SU-DHL-6 (cell line): ENCODE data around the gene DNAJC9.

Experiments
- H2AFZ ChIP-seq: fragments of 200-600 bp; sonication (generic); 2 replicates; pipeline ENCODE4 v1.6.1; 2014; ENCODE audit warnings: low read depth, mild to moderate bottlenecking, moderate library complexity, mixed read lengths, antibody characterized with exemption, low read length; ENCODE audit not compliant: severe bottlenecking
- H3F3A ChIP-seq: fragments of 200-600 bp; shearing (Covaris generic); 2 replicates; pipeline ENCODE4 v1.6.0; 2016; ENCODE audit warnings: antibody characterized with exemption, mild to moderate bottlenecking; ENCODE audit not compliant: insufficient read depth
- H3K27ac ChIP-seq: fragments of 200-600 bp; sonication (generic); 2 replicates; pipeline ENCODE4 v1.5.1; 2016; ENCODE audit warnings: low read depth, mild to moderate bottlenecking, low read length, moderate library complexity, mixed read lengths
- H3K27me3 ChIP-seq: fragments of 200-600 bp; sonication (generic), shearing (Covaris generic); 2 replicates; pipeline ENCODE4 v1.6.0; 2014; ENCODE audit warnings: mild to moderate bottlenecking, low read length
- H3K36me3 ChIP-seq: fragments of 200-600 bp; sonication (generic); 2 replicates; pipeline ENCODE4 v1.6.1; 2014; ENCODE audit warnings: mild to moderate bottlenecking, low read length, mixed read lengths
- H3K4me2 ChIP-seq: fragments of 300-600, 200-600 bp; shearing (Covaris generic), sonication (generic); 2 replicates; pipeline ENCODE4 v1.6.0; 2014; ENCODE audit warnings: low read length, low read depth, mild to moderate bottlenecking; ENCODE audit not compliant: poor library complexity, severe bottlenecking
- H3K4me3 ChIP-seq: fragments of 200-600 bp; sonication (generic); 2 replicates; pipeline ENCODE4 v1.5.1; 2014; ENCODE audit warnings: antibody characterized with exemption, low read length, mild to moderate bottlenecking, mixed read lengths; ENCODE audit not compliant: insufficient read depth, poor library complexity, severe bottlenecking
- H3K79me2 ChIP-seq: fragments of 200-600 bp; sonication (generic); 2 replicates; pipeline ENCODE4 v1.6.1; 2014; ENCODE audit warnings: mild to moderate bottlenecking, low read length, moderate library complexity; ENCODE audit not compliant: insufficient read depth
- H3K9ac ChIP-seq: fragments of 200-600 bp; sonication (generic); 2 replicates; pipeline ENCODE4 v1.7.0; 2014; ENCODE audit warnings: mild to moderate bottlenecking, low read length
- H3K9me2 ChIP-seq: fragments of 200-600 bp; sonication (generic); replicated peaks from 2 replicates; pipeline ENCODE4 v1.6.1; 2014; ENCODE audit warnings: low read length; ENCODE audit not compliant: insufficient read depth
- H3K9me3 ChIP-seq: fragments of 200-600 bp; sonication (generic); 2 replicates; pipeline ENCODE4 v1.6.1; 2014; ENCODE audit warnings: low read length, mixed read lengths; ENCODE audit not compliant: insufficient read depth
- H4K20me1 ChIP-seq: fragments of 200-600 bp; sonication (generic); 2 replicates; pipeline ENCODE4 v1.6.1; 2014; ENCODE audit warnings: low read depth, mild to moderate bottlenecking, antibody characterized with exemption, low read length, moderate library complexity, mixed read lengths
- EZH2phosphoT487 ChIP-seq: fragments of 200-600 bp; sonication (generic), shearing (Covaris generic); conservative IDR thresholded peaks from 2 replicates; pipeline ENCODE4 v1.6.1; 2018; ENCODE audit warnings: mild to moderate bottlenecking, antibody characterized with exemption, low read length, moderate library complexity, mixed read lengths
- TF ChIP-seq, protein P1 (sequence below): fragments of 200-600 bp; sonication (generic); IDR thresholded peaks from one replicate; pipeline ENCODE4 v1.5.1; 2017; ENCODE audit warnings: antibody characterized with exemption, mild to moderate bottlenecking, low read length, moderate library complexity; ENCODE audit not compliant: insufficient read depth, poor library complexity, severe bottlenecking

Gene DNAJC9

GRCh38 chr10:73238990-73239566 lies 8.0 kb downstream of the DNAJC9 start:
- peaks cover 45% of the 10 kb centered on the region for H3K36me3 ChIP-seq

DNA sequence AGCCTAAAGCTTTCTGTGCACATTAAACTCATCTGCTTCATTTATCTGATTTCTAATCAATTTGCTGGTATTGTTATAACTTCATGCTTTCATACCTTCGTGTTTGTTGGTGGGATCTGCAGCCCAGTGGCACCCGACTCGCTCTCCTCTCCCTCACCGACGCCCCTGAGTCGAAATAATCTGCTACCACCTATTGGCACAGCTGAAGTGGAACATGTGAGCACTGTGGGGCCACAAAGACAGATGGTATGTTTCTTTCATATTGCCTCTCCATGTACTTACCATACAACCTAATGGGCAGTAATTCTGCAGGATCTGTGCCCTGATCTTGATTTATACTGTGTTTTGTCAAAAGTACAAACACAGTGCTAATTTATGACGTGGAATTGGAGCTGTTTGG lies 12.4 kb downstream of the DNAJC9 start:
- Histone ChIP-seq H3K27ac (no peak overlapping the region), H3K9me2 (no peaks in the 10 kb centered on the region), H3K4me3 (no peak overlapping the region), H3K9ac (no peak overlapping the region), H3K9me3 (no peaks in the 10 kb centered on the region), H3K79me2 (no peaks in the 10 kb centered on the region), H3K36me3 (peaks cover 19% of the 10 kb centered on the region; the same call in 1 of the 2 replicates), H4K20me1 (no peaks in the 10 kb centered on the region), H3F3A (peaks cover 15% of the 10 kb centered on the region; the same call in 1 of the 2 replicates), H3K4me2 (no peak overlapping the region), H2AFZ (no peak overlapping the region), H3K27me3 (no peaks in the 10 kb centered on the region)
- TF ChIP-seq EZH2phosphoT487 = no peak
- TF ChIP-seq, protein P1, sequence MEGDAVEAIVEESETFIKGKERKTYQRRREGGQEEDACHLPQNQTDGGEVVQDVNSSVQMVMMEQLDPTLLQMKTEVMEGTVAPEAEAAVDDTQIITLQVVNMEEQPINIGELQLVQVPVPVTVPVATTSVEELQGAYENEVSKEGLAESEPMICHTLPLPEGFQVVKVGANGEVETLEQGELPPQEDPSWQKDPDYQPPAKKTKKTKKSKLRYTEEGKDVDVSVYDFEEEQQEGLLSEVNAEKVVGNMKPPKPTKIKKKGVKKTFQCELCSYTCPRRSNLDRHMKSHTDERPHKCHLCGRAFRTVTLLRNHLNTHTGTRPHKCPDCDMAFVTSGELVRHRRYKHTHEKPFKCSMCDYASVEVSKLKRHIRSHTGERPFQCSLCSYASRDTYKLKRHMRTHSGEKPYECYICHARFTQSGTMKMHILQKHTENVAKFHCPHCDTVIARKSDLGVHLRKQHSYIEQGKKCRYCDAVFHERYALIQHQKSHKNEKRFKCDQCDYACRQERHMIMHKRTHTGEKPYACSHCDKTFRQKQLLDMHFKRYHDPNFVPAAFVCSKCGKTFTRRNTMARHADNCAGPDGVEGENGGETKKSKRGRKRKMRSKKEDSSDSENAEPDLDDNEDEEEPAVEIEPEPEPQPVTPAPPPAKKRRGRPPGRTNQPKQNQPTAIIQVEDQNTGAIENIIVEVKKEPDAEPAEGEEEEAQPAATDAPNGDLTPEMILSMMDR = no peak

More at GRCh38 chr10:73238990-73239566, 8.0 kb downstream of the DNAJC9 start:
- Histone ChIP-seq H4K20me1 (no peaks in the 10 kb centered on the region; the same call in 1 of the 2 replicates), H3K9ac (no peak overlapping the region), H3K9me2 (no peaks in the 10 kb centered on the region), H3K27me3 (no peaks in the 10 kb centered on the region), H3F3A (peaks cover 7% of the 10 kb centered on the region; the same call in 1 of the 2 replicates), H3K9me3 (no peaks in the 10 kb centered on the region), H3K4me3 (no peak overlapping the region), H3K79me2 (peaks cover 9% of the 10 kb centered on the region), H3K4me2 (no peak overlapping the region), H3K27ac (no peak overlapping the region), H2AFZ (no peak overlapping the region)
- TF ChIP-seq EZH2phosphoT487 = no peak

- H3K9me3 ChIP-seq = no peaks in the 10 kb centered on the region
- TF ChIP-seq, protein P1 = no peak
- no peak for TF ChIP-seq EZH2phosphoT487
- no peak overlapping the region for H3K9ac ChIP-seq
- no peak overlapping the region for H3K4me2 ChIP-seq
- H3F3A ChIP-seq = peaks cover 14% of the 10 kb centered on the region; the same call in 1 of the 2 replicates
- no peak overlapping the region for H3K4me3 ChIP-seq
- H3K9me2 ChIP-seq = no peaks in the 10 kb centered on the region
- no peak overlapping the region for H3K27ac ChIP-seq
- no peaks in the 10 kb centered on the region for H3K79me2 ChIP-seq
- no peaks in the 10 kb centered on the region for H4K20me1 ChIP-seq
- peaks cover 11% of the 10 kb centered on the region; the same call in 1 of the 2 replicates for H3K36me3 ChIP-seq
- H3K27me3 ChIP-seq = no peaks in the 10 kb centered on the region
- no peak overlapping the region for H2AFZ ChIP-seq
Measured at GRCh38 chr10:73233883-73234282, 13.2 kb downstream of the DNAJC9 start.

DNA sequence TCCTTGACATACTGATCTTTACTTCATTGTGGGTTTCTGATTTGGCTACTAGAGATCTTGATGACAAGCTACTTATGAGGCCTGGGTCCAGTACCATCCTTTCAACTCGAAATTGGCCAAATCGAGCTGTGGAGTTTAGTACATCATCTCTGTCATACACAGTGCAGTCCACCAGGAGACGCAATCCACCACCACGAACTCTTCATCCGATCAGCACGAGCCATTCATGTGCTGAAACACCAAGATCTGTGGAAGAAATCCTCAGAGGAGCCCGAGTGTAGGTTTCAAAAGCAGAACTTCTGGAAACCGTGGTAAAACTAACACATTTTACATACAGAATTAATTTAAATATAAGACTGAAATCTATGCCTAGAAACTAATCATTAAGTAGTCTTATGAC lies 14.2 kb downstream of the DNAJC9 start:
- Histone ChIP-seq H4K20me1 (no peaks in the 10 kb centered on the region), H3K27me3 (no peaks in the 10 kb centered on the region), H3K9me3 (no peaks in the 10 kb centered on the region), H3K36me3 (peaks cover 4% of the 10 kb centered on the region; the same call in 1 of the 2 replicates), H3K4me3 (no peak overlapping the region), H3K9ac (no peak overlapping the region), H3K9me2 (no peaks in the 10 kb centered on the region), H2AFZ (no peak overlapping the region), H3K79me2 (no peaks in the 10 kb centered on the region), H3K4me2 (no peak overlapping the region), H3K27ac (no peak overlapping the region), H3F3A (peaks cover 9% of the 10 kb centered on the region; the same call in 1 of the 2 replicates)
- TF ChIP-seq EZH2phosphoT487 = no peak
- TF ChIP-seq, protein P1 = no peak
